RWPE2 (cell line): ENCODE results near the gene TOMM40.
"Not testable (repeated sequence)": the region's sequence is repeated elsewhere in the genome, so short reads cannot be mapped to it uniquely, and the experiment has no call there.

ENCODE experiments used
- ATAC-seq: fragments of 200-7000 bp; cut with Tn5 transposase; 3 replicates; pipeline ENCODE4 v1.9.1; 2021; ENCODE audit warnings: low read depth
- DNase-seq: peaks from one replicate; pipeline ENCODE4 v3.0.0-alpha.2; 2020; ENCODE audit warnings: low spot score
- H3K27ac ChIP-seq: fragments of 450-650 bp; 2 replicates; pipeline ENCODE4 v1.5.1; 2017; ENCODE audit warnings: mild to moderate bottlenecking; ENCODE audit not compliant: poor library complexity, severe bottlenecking
- H3K27me3 ChIP-seq: fragments of 250-450 bp; sonication (Bioruptor Pico); 2 replicates; pipeline ENCODE4 v1.5.1; 2021; ENCODE audit warnings: mild to moderate bottlenecking, moderate library complexity; ENCODE audit not compliant: insufficient read depth, poor library complexity, severe bottlenecking
- H3K36me3 ChIP-seq: fragments of 250-450 bp; sonication (Bioruptor Pico); 2 replicates; pipeline ENCODE4 v1.5.1; 2020; ENCODE audit warnings: low read depth, mild to moderate bottlenecking, moderate library complexity
- H3K4me1 ChIP-seq: fragments of 250-450 bp; sonication (Bioruptor Pico); 2 replicates; pipeline ENCODE4 v1.5.1; 2021; ENCODE audit warnings: mild to moderate bottlenecking, moderate library complexity; ENCODE audit not compliant: insufficient read depth, poor library complexity, severe bottlenecking
- H3K4me3 ChIP-seq: fragments of 250-450 bp; sonication (Bioruptor Pico); 2 replicates; pipeline ENCODE4 v1.5.1; 2021; ENCODE audit warnings: mild to moderate bottlenecking, moderate library complexity; ENCODE audit not compliant: severe bottlenecking
- H3K9me3 ChIP-seq: fragments of 250-450 bp; sonication (Bioruptor Pico); 2 replicates; pipeline ENCODE4 v1.5.1; 2021; ENCODE audit warnings: mild to moderate bottlenecking, moderate library complexity; ENCODE audit not compliant: severe bottlenecking
- CTCF ChIP-seq: fragments of 450-650 bp; IDR thresholded peaks from one replicate; pipeline ENCODE4 v1.5.1; 2017; ENCODE audit warnings: mild to moderate bottlenecking, moderate library complexity; ENCODE audit not compliant: poor library complexity, severe bottlenecking

Gene TOMM40

GRCh38 chr19:44884566-44884965 is 6.5 kb upstream of the TOMM40 start:
- H3K4me3 ChIP-seq: no peak overlapping the region
- no peak for TF ChIP-seq CTCF
- DNase-seq: no peak
- H3K36me3 ChIP-seq: peaks cover 3% of the 10 kb centered on the region
- H3K9me3 ChIP-seq: no peaks in the 10 kb centered on the region
- ATAC-seq: no peak
- no peaks in the 10 kb centered on the region for H3K27me3 ChIP-seq
- H3K27ac ChIP-seq: no peak overlapping the region
- peaks cover under 1% of the 10 kb centered on the region for H3K4me1 ChIP-seq

GRCh38 chr19:44886141-44886540 is 4.9 kb upstream of the TOMM40 start:
- Histone ChIP-seq H3K27ac (no peak overlapping the region), H3K36me3 (peaks cover 3% of the 10 kb centered on the region), H3K9me3 (no peaks in the 10 kb centered on the region), H3K27me3 (no peaks in the 10 kb centered on the region), H3K4me3 (no peak overlapping the region), H3K4me1 (peaks cover 6% of the 10 kb centered on the region)
- ATAC-seq (no peak), DNase-seq (no peak)
- no peak for TF ChIP-seq CTCF

- H3K27me3 ChIP-seq: no peaks in the 10 kb centered on the region
- DNase-seq (no peak), ATAC-seq (no peak)
- H3K27ac ChIP-seq: no peak overlapping the region
- no peaks in the 10 kb centered on the region for H3K9me3 ChIP-seq
- no peak overlapping the region for H3K4me3 ChIP-seq
- no peak for TF ChIP-seq CTCF
- peaks cover 6% of the 10 kb centered on the region for H3K36me3 ChIP-seq
- peaks cover 6% of the 10 kb centered on the region for H3K4me1 ChIP-seq
These were observed 3.4 kb upstream of the TOMM40 start for GRCh38 chr19:44887648-44888047.

DNA sequence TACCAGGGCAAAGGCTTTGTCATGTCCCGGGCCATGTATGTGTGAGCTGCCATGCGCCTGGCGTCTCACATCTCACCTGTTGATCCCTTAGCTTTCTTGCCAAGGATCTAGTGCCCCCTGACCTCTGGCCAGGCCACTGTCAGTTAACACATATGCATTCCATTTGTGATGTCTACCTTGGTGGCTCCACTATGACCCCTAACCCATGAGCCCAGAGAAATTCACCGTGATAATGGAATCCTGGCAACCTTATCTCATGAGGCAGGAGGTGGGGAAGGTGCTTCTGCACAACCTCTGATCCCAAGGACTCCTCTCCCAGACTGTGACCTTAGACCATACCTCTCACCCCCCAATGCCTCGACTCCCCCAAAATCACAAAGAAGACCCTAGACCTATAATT is 2.7 kb upstream of the TOMM40 start:
- H3K27ac ChIP-seq, H3K4me1 ChIP-seq, H3K9me3 ChIP-seq, ATAC-seq, H3K27me3 ChIP-seq, H3K4me3 ChIP-seq, DNase-seq: not testable (repeated sequence)
- peaks cover 12% of the 10 kb centered on the region for H3K36me3 ChIP-seq

DNA sequence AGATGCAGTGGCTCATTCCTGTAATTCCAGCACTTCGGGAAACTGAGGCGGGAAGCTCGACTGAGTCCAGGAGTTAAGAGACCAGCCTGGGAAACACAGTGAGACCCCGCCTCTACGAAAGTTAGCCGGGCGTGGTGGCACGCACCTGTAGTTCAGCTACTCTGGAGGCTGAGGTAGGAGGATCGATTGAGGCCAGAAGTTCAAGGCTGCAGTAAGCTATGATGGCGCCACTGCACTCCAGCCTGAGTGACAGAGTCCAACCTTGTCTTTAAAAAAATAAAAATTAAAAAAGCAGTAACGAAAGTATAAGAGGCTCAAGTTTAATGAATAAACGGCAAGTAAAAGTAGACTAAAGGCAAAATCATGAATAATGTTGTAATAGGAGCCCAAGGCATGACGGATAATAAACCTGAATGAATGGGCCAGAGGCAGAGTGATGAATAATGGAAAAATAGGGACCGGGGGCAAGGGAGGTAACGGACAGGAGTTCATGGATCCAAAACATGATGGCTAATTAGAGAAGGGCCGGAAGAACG is 1.2 kb upstream of the TOMM40 start:
- DNase-seq: no peak
- ATAC-seq: no peak
- Histone ChIP-seq H3K27ac (peak overlapping the region; percentile 66), H3K4me3 (peak overlapping the region; percentile 22), H3K9me3 (no peaks in the 10 kb centered on the region), H3K27me3 (no peaks in the 10 kb centered on the region), H3K36me3 (peaks cover 24% of the 10 kb centered on the region), H3K4me1 (peaks cover 6% of the 10 kb centered on the region)
- no peak for TF ChIP-seq CTCF
